ENCODE results near the gene REEP3.
"Not testable (repeated sequence)": the region's sequence is repeated elsewhere in the genome, so short reads cannot be mapped to it uniquely, and the experiment has no call there.

REEP3 gene, protein sequence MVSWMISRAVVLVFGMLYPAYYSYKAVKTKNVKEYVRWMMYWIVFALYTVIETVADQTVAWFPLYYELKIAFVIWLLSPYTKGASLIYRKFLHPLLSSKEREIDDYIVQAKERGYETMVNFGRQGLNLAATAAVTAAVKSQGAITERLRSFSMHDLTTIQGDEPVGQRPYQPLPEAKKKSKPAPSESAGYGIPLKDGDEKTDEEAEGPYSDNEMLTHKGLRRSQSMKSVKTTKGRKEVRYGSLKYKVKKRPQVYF

DNA sequence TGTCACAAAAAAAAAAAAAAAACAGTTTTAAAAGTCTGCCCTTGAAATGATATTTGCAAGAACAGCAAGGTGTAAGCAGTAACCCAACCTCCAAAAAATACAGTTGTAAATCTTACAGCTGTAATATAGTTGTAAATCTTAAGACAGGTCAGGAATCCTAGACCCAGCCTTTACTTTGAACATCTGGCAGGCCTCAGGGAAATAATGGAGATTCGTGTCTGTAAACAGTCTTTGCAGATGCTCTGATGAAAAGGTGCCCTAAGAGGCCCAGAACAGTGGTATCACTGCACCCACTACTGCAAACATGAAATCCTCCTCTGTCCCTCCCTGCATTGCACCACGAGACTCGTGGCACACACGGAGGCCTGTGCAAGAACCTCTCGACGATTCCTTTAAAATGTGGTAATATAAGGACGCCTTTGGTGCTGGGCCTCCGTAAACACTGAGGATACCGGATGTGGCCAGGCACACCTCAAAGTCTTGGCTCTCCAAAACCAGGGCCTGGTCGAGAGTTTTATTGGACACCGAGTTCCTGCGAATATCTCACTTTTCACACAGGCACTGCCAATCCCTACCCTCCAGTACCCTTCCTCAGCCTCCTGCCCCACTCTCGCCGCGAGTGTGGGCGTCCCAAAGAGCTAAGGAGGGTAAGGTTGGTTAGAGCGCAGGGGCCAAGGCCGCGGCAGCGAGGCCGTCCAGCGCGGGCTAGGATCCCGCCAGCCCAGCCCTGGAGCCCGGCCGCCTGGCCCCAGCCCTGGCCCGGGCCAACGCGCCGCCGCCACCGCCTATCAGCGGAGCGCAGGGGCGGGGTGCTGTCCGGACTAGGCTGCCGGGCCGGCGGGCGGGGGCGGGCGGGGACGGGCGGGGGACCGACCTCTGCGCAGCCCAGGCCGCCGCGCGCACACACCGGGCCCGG lies at the start of gene REEP3:
TSS of gene REEP3 (plus strand) at position 902 of the 916 bp plus-strand sequence. CDS start 145 bp downstream, outside the sequence.
- DNase-seq (ENCODE audit: low spot score), result peak; percentile 93

DNA sequence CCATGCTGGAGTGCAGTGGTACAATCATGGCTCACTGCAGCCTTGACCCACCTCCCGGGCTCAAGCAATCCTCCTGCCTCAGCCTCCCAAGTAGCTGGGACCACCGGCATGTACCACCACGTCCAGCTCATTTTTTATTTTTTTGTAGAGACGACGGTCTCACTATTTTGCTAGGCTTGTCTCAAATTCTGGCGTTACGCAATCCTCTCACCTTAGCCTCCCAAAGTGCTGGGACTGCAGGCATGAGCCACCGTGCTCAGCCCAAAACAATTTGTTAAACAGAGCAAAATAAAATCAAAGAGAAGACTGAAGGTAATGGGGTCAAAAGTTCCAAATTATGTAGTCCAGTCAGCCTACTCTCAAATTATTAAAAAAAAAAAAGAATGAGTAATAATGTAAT lies 46.7 kb upstream of the REEP3 start:
- no peak for DNase-seq (ENCODE audit: low spot score)

DNA sequence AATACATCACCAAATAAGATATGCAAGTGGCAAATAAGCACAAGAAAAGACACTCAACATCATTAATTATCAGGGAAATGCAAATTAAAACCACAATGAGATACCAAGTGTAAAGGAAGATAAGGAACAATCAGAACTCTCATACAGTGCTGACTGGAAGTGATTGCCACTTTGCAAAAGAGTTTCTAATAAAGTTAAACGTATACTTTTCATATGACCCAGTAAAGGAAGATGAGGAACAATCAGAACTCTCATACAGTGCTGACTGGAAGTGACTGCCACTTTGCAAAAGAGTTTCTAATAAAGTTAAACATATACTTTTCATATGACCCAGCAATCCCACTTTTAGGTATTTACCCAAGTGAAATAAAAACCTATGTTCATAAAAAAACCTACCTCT lies 43.3 kb upstream of the REEP3 start:
- no peak for DNase-seq (ENCODE audit: low spot score)

DNA sequence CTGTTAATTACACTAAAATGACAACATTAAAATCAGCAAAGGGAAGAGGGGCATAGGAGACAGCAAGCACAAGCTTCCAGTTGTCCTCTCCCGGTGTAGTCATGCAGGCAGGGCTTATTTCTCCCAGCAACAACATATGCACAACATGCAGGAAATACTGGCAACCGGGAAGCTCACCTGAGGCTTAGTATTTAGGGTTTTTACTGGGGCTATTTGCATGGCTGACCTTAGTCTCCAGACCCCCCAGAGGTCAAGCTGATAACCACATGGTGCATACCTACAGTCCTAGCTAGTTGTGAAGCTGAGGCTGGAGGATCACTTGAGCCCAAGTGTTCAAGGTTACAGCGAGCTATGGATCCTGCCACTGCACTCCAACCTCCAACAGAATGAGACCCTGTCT lies 42.6 kb upstream of the REEP3 start:
- no peak for DNase-seq (ENCODE audit: low spot score)

DNA sequence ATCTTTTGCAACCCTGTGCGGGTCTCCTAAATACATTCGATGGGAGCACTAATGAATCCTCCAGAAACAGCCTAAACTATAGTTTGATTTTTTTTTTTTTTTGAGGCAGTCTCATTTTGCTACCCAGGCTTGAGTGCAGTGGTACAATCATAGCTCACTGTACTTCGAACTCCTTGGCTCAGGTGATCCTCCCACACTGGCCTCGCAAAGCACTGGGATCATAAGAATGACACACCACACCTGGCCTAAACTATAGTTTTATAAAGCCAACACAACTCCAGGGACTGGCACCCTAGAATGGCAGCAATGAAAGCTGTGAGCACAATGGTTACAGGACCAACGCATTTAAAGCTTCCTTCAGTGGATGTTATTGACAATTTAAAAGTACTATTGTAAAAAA lies 41.0 kb upstream of the REEP3 start:
- no peak for DNase-seq (ENCODE audit: low spot score)

DNA sequence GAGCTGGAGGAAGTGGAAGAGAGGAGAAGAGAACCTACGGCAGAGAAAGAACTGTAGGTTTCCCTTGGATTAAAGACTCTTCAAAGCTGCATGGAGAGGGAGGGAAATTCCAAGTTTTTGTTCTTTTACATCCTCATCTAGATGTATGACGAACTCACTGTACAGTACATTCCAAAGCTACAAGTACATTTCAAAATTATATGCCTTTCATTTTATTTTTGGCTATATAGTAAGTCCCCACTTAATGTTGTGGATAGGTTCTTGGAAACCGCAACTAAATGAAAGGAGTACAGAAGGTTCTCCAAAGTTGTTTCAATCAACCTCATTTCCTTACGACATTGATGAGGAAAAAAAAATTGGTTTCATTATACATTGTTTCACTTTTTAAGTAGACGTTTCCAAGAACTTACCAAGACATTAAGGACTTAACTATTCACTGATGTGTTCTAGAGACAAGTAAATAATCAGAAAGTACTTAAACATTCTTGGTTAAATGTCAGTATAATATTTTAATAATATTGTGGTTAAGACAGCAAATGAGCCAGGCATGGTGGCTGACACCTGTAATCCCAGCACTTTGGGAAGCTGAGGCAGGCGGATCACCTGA lies 39.3 kb upstream of the REEP3 start:
- no peak for DNase-seq (ENCODE audit: low spot score)

DNA sequence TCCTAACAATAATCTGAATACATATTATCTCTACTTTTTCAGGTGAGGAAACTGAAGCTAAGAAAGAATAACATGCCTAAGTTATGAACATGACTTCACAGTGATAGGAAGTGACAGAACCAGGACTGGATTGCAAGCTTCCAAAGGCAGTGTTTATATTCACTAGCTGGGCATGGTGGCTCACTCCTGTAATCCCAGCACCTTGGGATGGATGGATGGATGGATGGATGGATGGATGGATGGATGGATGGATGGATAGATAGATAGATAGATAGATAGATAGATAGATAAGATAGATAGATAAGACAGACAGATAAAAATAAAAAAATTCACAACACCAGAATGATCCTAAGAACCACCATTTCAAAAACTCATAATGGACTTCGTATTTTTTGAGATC lies 37.2 kb upstream of the REEP3 start:
- DNase-seq (ENCODE audit: low spot score), result no peak

DNA sequence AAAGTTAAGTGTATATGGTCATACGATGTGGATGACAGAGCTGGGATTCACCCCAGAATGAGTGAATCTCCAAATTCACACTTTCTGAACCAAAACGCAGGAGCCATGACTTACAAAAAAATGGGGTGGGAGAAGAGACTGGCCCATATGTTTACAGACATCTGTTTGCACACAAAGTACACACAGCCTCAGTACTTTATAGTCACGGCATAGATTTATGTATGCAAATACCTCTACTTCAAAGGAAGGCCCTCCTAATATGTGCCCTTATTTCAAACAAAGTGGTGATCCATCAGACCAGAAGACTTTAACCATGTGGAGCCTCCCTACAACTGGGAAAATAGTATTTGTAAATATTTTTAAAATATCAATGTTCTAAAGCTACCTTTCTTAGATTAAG lies 33.2 kb upstream of the REEP3 start:
- no peak for DNase-seq (ENCODE audit: low spot score)

DNA sequence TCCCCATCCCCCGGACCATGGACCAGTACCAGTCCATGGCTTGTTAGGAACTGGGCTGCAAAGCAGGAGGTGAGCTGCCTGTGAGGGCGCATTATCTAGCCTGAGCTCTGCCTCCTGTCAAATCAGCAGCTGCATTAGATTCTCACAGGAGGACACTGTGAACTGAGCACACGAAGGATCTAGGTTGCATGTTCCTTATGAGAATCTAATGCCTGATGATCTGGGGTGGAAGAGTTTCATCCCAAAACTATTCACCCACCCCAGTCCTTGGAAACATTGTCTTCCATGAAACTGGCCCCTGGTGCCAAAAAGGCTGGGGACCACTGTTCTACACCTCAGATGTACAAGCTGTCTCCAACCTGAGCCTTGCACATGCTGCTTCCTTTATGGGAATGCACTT lies 31.4 kb upstream of the REEP3 start:
- DNase-seq (ENCODE audit: low spot score), result no peak

DNA sequence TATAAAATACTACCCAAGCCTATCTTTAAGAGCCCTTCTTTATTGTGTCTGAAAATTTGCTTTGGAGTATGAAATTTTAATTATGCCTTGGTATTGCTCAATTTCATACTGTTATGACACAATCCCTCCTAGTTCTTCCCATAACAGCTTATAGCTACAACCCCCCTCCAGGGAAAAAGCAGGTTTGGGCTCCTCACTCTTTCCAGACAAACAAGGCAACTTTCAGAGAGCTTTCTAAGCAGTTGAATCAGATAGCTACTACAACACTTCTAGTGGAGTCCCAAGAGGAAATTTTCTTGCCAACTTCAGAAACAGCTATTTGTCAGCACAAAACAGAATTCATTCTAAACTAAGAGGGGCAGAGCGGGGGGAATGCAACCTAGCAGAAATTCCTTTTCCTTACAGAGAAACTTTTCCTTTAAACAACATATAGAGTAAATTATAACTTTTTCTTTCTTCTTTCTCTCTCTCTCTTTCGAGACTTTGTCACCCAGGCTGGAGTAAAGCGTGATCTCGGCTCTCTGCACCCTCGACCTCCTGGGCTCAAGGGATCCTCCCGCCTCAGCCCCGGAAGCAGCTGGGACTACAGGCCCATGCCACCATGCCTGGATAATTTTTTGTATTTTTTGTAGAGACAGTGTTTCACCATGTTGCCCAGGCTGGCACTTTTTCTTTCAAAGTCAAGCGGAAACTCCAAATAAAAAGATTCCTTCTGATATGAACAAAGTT lies 29.4 kb upstream of the REEP3 start:
- peak; percentile 82 for DNase-seq (ENCODE audit: low spot score)

DNA sequence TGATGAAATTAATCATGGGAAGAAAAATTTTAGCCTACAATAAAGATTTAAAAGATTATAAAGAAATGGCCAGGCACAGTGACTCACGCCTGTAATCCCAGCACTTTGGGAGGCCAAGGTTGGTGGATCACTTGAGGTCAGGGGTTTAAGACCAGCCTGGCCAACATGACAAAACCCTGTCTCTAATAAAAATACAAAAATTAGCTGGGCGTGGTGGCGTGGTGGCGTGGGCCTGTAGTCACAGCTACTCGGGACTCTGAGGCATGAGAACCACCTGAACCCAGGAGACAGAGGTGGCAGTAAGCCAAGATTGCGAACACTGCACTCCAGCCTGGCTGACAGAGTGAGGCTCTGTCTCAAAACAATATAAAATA lies 28.9 kb upstream of the REEP3 start:
- DNase-seq (ENCODE audit: low spot score), result not testable (repeated sequence)

DNA sequence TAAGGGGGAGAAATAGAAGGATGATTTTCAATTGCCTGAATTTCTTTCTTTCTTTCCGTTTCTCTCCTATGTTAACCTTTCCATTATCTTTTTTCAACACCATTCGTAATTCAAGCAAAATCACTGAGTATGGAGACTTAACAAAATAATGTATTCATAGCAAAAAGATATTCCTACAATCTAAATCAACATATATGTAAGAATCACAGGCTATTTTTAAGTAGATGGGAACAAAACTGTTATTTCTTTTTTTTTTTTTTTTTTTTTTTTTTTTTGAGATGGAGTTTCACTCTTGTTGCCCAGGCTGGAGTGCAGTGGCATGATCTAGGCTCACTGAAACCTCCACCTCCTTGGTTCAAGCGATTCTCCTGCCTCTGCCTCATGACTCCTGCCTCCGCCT lies 28.2 kb upstream of the REEP3 start:
- DNase-seq (ENCODE audit: low spot score), result no peak

DNA sequence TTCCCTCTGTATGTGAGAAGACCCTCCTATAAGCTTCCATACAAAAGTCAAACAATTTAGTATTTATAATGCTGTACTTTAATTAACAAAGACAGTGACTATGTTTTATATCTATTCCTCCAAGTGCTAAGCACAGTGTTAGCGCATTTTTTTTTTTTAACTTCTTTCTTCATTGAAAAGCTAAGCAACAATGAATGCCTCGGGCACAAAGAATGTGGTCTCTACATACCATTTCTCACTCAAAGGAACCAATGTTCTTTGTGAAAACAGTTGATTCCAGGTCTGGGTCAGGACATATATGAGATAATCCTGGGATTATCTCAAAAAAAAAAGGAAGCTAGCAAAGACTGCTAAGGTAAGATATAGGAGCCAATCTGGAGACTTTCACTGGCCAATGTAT lies 26.2 kb upstream of the REEP3 start:
- no peak for DNase-seq (ENCODE audit: low spot score)

DNA sequence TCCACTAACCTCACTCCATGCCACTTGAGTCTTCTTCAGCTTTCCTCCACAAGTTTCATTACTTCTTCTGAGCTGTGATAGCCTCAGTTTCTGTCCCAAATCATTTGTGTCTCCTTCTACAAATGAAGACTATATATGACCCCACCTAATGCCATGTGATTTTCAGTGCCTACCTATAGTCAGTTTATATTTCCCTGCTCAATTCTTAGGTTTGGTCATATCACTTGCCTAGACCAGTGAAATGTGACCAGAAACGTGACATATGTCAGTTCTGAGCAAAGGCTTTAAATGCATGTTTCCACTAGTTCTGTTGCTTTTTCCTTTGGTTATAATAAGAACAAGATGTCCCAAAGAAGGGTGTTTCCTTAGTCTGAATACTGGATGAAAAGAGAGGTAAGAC lies 24.6 kb upstream of the REEP3 start:
- no peak for DNase-seq (ENCODE audit: low spot score)

DNA sequence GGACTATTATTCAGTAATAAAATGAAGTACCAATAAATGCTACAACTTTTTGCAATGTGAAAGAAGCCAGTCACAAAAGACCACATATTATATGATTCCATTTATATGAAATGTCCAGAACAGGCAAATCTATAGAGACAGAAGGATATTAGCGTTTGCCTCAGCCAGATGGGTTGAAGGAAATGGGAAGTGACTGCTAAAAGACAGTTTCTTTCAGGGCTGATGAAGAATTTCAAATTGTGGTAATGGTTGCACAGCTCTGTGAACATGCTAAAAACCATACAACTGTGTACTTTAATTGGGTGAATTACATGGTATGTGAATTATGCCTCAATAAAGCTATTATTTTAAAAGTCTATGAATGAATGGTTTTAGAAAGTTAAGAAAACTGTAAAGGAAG lies 23.9 kb upstream of the REEP3 start:
- no peak for DNase-seq (ENCODE audit: low spot score)

DNA sequence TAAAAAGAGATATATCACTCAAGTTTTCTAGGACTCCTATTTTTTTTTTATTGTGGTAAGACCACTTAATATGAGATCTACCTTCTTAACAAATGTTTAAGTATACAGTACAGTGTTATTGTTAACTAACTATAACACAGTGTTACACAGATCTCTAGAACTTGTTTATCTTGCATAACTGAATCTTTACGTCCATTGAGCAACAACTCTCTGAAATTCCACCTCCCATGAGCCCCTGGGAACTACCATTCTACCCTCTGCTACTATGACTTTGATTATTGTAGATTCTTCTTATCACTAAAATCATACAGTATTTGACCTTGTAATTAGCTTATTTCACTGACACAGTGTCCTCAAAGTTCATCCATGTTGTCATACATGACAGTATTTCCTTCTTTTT lies 22.5 kb upstream of the REEP3 start:
- DNase-seq (ENCODE audit: low spot score), result no peak

DNA sequence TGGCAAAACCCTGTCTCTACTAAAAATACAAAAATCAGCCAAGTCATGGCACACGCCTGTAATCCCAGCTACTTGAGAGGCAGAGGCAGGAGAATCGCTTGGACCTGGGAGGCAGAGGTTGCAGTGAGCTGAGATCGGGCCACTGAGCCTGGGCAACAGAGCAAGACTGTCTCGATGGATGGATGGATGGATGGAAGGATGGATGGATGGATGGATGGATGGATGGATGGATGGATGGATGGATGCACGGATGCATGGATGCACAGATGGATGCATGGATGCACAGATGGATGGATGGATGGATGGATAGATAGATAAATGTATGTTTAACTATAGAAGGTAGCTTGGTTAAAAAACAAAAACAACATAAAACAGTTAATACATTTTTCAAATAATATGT lies 20.6 kb upstream of the REEP3 start:
- not testable (repeated sequence) for DNase-seq (ENCODE audit: low spot score)

DNA sequence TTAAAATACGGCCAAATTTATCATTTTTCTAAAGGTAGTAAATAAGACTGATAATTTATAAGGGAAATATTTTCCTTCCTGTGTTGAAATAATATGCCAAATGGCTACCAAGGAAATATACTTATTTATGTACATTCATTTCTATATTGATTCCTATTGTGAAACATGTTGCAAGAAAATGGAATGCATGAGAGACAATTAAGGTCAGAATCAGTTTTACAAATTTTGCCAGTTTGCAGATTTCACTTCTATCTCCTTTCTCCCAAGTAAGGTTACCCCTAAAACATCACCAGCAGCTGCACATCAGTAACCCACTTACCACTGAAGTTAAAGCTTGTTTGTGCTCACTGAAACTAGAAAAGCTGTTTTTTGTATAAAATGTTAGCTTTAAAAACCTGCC lies 19.2 kb upstream of the REEP3 start:
- no peak for DNase-seq (ENCODE audit: low spot score)

DNA sequence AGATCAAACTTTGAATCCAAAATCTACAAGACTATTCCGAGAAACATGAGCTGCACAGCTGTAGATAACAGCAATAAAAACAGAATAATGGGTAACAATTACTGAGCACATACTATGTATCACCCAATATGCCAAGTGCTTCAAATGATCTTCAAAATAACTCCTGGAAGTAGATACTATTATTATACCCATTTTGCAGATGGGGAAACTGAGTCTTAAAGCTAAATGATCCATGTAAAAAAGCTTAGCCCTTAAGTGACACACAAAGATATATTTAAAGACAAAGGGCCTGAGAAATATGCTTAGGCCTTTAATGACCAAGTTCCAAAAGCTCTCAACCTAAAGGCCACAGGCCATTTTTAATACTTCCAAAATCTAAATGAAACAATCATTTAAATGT lies 18.4 kb upstream of the REEP3 start:
- no peak for DNase-seq (ENCODE audit: low spot score)

DNA sequence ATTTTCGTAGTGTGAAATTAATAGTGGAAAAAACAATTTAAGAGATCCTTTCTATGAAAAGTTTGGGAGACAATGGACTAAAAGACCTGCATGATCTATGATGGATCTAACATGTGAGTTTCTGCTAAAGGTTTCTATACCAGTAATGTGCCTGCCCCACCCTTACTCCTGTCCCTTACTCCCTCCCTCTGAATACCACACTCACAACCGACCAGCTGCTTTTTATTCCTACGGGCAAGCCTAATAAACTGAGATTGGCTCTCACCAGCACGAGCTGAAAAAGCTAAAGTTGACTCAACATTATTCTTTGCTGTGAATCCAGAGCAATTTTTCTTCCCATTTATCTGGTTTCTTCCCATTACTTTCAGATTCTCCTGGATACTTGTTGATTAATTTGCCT lies 17.8 kb upstream of the REEP3 start:
- DNase-seq (ENCODE audit: low spot score), result no peak

DNA sequence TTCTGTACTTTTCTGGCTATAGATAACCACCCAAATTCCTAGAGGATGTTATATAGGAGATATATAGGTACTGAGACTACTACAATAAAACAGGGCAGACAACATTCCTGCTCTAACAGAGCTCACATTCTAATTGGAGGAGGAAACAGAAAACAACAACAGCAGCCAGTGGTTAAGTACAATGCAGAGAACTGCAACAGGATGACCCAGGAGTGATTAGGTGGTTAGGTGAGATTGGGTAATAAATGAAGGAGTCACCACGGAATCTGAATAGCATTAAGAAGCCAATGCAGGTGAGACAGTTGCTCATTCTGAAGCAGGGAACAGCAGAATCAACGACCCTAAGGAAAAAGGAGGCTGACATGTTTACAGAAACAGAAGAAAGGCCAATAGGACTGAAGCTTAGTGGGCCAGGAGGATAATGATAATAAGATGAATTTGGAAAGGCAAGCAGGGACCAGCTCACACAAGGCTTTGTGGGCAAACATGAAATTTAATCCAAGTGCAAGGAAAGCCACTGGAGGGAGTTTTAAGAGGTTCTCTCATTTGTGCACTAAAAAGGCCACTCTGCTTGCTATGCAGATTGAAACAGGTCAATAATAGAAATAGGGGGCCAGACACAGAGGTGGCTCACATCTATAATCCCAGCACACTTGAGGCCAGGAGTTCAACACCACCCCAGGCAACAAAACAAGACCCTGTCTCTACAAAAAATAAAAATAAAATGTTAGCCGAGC lies 16.9 kb upstream of the REEP3 start:
- DNase-seq (ENCODE audit: low spot score), result no peak

DNA sequence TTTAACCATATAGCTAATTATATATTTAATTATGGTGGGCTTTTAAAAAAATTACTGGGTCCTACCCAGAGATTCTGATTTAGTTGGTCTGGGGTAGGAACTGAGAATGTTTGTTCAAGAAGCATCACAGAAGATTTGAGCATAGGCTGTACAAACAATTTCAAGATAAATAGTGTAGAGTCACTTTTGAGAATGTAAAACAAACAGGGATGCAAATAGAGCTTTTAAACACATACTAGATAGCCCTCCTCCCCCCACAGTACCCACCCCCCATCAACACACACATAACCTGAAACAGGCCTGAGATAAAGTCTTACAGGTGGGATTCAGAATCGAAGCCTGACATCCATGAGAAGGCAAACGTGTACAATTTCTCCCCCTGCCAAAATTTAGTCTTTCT lies 15.6 kb upstream of the REEP3 start:
- no peak for DNase-seq (ENCODE audit: low spot score)

All from GM03348 (cell line).